ENCODE data around the gene SLC35B2.

SLC35B2 gene

DNA sequence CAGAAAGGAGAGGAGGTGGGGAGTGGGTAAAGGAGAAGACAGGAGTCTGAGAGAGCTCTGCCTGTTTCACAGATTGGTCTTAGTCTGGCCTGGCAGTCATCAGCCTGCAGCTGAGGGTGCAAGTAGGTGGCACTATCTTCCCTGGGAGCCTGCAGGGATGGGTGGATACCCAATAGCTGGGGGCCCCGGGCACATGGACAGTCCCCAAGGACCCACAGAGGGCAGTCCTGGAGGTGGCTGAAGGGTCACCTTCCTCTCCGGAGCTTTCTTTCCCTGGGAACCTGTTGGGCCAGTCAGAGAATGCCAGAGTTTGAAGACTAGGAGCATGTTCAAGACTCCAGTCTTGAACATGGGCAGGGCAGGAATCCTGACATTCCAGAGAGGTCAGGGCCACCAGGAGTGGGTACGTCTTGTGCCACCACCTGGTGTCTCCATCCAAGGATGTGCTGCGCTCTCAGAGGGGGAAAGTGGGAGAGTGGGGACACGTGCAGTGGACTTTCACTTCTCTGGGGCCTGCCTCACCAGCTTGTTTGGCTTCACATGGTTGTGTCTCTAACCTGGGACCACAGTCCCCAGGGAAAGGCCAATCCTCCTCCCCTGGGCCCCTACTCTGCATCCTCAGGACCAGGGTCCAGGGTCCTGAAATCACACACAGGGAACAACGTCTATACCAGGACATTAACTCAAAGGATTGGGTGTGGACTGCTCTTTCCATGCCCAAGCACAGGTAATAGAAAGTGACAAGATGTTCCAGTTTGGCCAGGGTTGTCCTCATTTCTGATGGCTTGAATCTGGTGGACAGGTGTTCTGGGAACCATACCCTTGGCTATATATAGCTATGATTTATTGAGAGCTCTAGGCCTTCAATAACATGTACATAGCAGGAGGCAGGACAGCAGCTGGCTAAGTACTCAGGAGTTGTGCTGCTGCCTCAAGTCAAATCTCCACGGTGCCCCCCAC lies 37.8 kb upstream of the SLC35B2 start:
- H3K9me3 Mint-ChIP-seq = no peaks in the 10 kb centered on the region
- peaks cover 7% of the 10 kb centered on the region for H3K4me1 Mint-ChIP-seq (ENCODE audit: low read depth)
- H3K4me3 Mint-ChIP-seq = no peak overlapping the region
- H3K36me3 Mint-ChIP-seq (ENCODE audit: low read depth) = peaks cover 8% of the 10 kb centered on the region
- no peak overlapping the region for H3K27ac Mint-ChIP-seq
- peaks cover 56% of the 10 kb centered on the region for H3K27me3 Mint-ChIP-seq (ENCODE audit: low read depth)

DNA sequence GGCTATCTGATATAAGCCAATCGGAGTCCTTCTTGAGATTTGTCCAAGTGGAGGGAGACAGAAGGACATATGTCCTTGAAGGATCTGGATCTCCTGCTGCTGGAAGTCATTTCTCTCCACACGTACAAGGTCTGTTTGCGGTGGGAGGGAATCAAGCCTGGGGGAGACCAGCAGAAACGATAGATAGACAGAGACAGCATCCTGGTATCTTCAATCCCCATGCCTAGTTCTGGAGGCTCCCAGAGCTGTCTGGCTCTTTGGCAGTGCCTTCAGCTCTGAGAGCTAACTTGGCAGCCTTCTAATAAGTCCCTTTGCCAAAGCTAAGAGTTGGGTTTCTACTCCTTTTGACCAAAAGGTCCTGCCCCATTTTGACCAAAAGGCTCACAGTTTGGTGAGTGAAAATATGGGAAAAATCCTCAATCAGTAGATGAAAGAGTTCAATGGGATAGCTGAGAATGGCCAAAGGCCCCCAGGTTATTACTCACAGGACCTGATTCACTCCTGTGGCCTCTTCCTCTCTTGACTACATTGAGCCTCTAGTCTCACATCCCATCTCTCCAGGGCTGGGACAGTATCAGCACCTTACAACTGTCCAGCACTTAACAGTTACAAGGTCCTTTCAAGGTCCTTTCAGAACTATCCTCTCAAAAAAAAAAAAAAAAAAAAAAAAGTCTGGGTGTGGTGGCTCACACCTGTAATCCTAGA lies 35.5 kb upstream of the SLC35B2 start:
- Mint-ChIP-seq H3K27ac (no peak overlapping the region), H3K27me3 (ENCODE audit: low read depth) (peaks cover 55% of the 10 kb centered on the region), H3K4me3 (no peak overlapping the region), H3K36me3 (ENCODE audit: low read depth) (peaks cover 2% of the 10 kb centered on the region), H3K4me1 (ENCODE audit: low read depth) (peaks cover 7% of the 10 kb centered on the region), H3K9me3 (no peaks in the 10 kb centered on the region)

DNA sequence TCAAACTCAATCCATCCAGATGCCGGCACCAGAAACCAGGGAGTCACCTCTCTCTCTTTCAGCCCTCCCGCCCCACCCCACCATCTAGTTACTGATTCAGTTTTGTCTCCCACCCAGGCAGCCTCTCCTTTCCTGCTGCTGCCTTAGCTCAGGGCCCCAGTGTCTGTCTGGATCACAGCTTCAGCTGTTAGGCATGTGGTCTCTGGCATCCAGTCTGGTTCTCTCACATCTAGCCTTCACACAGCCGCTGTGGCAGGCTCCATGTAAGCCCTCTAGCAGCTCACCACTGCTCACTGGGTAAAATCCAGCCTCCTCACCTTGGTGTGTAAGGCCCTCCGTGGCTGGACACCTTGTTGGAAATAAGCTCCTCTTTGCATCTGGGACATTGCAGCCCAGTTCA lies 34.5 kb upstream of the SLC35B2 start:
- peaks cover 57% of the 10 kb centered on the region for H3K27me3 Mint-ChIP-seq (ENCODE audit: low read depth)
- no peak overlapping the region for H3K27ac Mint-ChIP-seq
- peaks cover 4% of the 10 kb centered on the region for H3K4me1 Mint-ChIP-seq (ENCODE audit: low read depth)
- no peaks in the 10 kb centered on the region for H3K9me3 Mint-ChIP-seq
- H3K36me3 Mint-ChIP-seq (ENCODE audit: low read depth) = peaks cover 2% of the 10 kb centered on the region
- H3K4me3 Mint-ChIP-seq = no peak overlapping the region

DNA sequence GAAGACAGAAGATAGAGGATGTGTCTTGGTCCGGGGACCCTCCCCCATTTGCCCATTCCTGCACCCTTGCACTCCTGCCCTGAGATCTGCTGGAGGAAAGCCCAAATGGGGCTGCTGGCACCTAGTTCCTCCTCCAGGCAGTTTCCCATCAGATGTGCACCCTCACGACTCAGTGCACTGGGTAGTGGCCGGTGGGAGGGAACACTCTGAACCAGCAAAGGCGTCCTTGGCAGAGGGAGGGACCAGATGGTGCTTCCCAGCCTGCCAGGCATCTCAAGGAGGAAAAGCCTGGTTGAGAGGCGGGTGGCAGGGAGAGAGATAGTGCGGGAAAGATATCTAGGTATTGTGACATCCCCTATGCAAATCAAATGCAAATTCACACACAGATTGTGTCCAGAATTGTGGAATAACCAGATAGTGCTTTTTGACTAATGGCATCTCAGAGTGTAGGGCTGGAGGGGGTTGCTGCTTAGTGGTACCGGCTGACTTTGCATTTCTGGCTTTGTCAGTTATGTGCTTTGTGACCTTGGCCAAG lies 32.5 kb upstream of the SLC35B2 start:
- H3K27ac Mint-ChIP-seq = no peak overlapping the region
- no peak overlapping the region for H3K4me3 Mint-ChIP-seq
- no peaks in the 10 kb centered on the region for H3K4me1 Mint-ChIP-seq (ENCODE audit: low read depth)
- no peaks in the 10 kb centered on the region for H3K36me3 Mint-ChIP-seq (ENCODE audit: low read depth)
- no peaks in the 10 kb centered on the region for H3K9me3 Mint-ChIP-seq
- H3K27me3 Mint-ChIP-seq (ENCODE audit: low read depth) = peaks cover 51% of the 10 kb centered on the region

DNA sequence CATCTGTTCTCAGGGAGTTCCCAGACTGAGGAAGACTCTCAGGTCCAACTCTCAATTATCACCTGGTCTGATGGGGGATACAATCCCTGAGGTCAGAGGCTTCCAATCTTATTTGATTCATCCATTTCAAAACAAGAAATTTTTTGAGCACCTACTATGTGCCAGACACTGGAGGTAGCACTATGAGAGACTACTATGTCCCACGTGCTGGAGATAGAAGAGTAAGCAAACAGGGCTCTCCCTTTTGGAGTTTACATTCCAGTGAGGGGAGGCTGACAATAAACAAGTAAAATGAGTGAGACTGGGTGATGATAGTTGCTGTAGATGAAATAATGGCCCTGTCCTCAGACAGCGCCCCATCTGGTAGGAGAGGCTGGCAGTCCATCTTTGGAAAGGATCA lies 29.4 kb upstream of the SLC35B2 start:
- no peak overlapping the region for H3K4me3 Mint-ChIP-seq

DNA sequence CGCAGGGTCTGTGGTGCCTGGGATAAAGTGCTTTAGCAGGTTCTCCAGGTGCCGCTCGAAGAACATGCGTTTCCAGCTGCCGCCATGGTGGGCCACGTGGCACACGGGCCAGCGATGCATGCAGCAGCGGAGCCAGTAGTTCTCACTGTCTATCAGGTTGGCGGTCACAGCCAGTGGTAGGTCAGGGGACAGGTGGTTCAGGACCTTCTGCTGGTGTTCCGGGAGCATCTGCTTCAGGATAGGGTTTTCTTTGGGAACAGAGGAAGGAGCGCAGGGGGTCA lies 28.9 kb upstream of the SLC35B2 start:
- Mint-ChIP-seq H3K4me3 (no peak overlapping the region), H3K27ac (no peak overlapping the region), H3K27me3 (ENCODE audit: low read depth) (peaks cover 52% of the 10 kb centered on the region), H3K4me1 (ENCODE audit: low read depth) (no peaks in the 10 kb centered on the region), H3K36me3 (ENCODE audit: low read depth) (no peaks in the 10 kb centered on the region), H3K9me3 (no peaks in the 10 kb centered on the region)

More for the DNA sequence above, 29.4 kb upstream of the SLC35B2 start:
- Mint-ChIP-seq H3K27ac (no peak overlapping the region), H3K36me3 (ENCODE audit: low read depth) (no peaks in the 10 kb centered on the region), H3K27me3 (ENCODE audit: low read depth) (peaks cover 56% of the 10 kb centered on the region), H3K9me3 (no peaks in the 10 kb centered on the region), H3K4me1 (ENCODE audit: low read depth) (no peaks in the 10 kb centered on the region)

DNA sequence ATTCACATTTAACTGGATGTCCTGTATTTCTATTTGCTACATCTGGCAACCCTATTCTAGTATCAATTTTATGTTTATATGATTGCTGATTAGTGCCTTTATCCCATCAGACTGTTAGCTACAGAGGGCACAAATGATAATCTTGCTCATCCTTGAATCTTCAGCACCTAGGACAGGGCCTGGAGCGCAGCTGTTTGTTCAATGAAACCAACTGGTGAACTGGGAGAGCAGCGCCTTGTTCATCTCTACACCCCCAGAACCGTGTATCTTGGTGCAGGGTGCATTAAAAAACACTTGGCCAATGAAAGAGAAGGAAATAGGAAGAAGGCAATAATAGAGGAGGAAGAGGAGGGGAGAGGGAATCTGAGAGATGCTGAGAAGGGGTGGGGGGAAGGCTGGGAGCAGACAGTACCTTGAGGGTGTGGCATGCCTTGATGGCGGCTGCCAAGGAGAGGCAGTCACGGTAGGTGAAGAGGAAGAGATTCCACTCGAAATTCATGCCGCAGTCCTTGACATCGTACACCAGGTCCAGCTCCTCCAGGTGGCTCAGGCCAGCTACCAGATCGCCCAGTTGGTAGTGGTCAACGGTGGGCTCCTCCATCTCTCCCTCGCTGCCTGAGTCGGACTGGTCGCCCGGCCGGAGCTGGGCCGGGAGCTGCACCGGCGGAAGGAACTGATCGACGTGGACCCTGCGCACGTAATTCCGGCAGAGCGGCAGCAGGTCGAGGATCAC lies 28.4 kb upstream of the SLC35B2 start:
- peaks cover 52% of the 10 kb centered on the region for H3K27me3 Mint-ChIP-seq (ENCODE audit: low read depth)

DNA sequence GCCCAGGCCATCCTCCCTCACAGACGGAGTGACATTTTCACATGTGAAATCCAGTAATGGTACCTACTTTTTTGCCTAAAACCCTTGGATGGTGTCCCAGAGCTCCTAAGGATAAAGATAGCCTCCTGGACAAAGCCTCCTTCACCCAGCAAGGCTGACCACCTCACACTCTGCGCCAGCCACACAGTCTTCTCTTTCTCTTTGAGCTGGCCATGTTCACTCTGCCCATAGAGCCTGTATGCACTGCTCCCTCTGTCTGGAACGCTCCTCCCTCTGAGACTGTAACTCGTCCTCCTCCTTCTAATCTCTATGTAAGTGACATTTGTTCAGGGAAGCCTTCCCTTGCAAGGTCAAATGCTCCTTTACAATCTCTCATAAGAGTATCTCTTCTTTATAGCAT lies 27.5 kb upstream of the SLC35B2 start:
- peaks cover 50% of the 10 kb centered on the region for H3K27me3 Mint-ChIP-seq (ENCODE audit: low read depth)
- no peak overlapping the region for H3K4me3 Mint-ChIP-seq

More for the DNA sequence above, 28.4 kb upstream of the SLC35B2 start:
- no peaks in the 10 kb centered on the region for H3K36me3 Mint-ChIP-seq (ENCODE audit: low read depth)
- no peak overlapping the region for H3K4me3 Mint-ChIP-seq
- no peaks in the 10 kb centered on the region for H3K9me3 Mint-ChIP-seq
- H3K27ac Mint-ChIP-seq = no peak overlapping the region
- no peaks in the 10 kb centered on the region for H3K4me1 Mint-ChIP-seq (ENCODE audit: low read depth)

DNA sequence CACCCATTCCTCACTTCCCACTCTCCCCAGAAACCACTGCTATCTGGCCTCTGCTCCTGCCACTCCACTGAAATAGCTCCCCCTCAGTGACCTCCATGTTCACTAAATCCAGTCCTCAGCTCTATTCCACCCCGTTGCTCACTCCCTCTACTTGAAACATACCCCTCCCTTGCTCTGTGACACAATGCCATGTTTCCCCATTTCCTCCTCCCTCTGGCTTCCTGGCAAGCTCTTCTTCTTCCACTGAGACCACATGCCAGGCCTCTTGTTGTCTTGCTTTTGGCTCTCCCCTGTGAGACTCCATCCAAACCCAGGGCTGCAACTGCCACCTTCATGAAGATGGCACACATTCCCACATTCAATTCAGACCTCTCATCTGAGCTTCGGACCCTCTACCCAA lies 26.8 kb upstream of the SLC35B2 start:
- no peaks in the 10 kb centered on the region for H3K36me3 Mint-ChIP-seq (ENCODE audit: low read depth)
- H3K4me1 Mint-ChIP-seq (ENCODE audit: low read depth) = no peaks in the 10 kb centered on the region
- no peaks in the 10 kb centered on the region for H3K9me3 Mint-ChIP-seq
- no peak overlapping the region for H3K27ac Mint-ChIP-seq
- H3K4me3 Mint-ChIP-seq = no peak overlapping the region
- peaks cover 49% of the 10 kb centered on the region for H3K27me3 Mint-ChIP-seq (ENCODE audit: low read depth)

More for the DNA sequence above, 27.5 kb upstream of the SLC35B2 start:
- no peaks in the 10 kb centered on the region for H3K4me1 Mint-ChIP-seq (ENCODE audit: low read depth)
- no peak overlapping the region for H3K27ac Mint-ChIP-seq
- H3K36me3 Mint-ChIP-seq (ENCODE audit: low read depth) = no peaks in the 10 kb centered on the region
- no peaks in the 10 kb centered on the region for H3K9me3 Mint-ChIP-seq

DNA sequence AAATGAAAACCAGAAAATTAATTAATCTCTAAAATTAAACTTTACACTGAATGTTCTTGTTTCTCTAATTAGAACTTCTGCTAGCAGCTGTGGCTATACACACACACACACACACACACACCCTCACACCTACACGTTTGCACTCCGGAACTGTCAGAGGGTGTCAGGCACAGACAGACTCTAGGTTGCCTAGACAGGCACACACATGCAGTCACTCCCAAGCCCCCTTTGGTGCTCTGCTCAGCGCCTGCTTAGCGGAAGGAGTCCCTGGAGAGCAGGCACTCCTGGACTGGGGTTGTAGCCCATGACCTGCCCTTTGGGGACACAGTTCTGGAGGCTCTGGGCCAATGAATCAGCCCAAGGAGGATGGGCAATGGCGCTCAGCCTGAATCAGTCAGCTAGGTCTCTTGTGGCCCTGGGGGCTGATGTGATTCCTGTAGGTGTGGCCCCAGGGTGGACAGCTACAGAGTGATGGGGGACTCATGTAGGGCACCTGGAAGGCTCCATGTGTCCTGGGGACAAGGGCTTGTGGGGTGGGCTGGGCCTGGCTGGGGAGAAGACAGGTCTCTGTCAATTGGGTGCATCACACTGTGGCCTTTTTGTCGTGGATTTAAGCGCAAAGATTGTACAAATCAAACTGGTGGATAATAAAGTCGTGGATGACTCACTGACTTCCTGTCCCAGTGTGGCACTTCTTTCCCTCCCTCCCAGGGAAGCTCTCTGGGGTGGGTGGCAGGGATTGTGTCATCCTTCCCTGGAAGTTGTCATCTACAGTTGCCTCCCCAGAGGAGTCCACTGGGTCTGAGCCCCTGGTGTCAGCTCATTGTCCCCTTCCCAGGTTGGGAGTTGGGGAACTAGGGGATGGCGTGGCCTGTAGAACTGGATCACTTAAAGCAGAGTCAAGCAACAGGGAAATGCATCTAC lies 21.7 kb upstream of the SLC35B2 start:
- Mint-ChIP-seq H3K4me3 (no peak overlapping the region), H3K27me3 (ENCODE audit: low read depth) (peaks cover 50% of the 10 kb centered on the region), H3K36me3 (ENCODE audit: low read depth) (no peaks in the 10 kb centered on the region), H3K9me3 (no peaks in the 10 kb centered on the region), H3K4me1 (ENCODE audit: low read depth) (no peaks in the 10 kb centered on the region), H3K27ac (no peak overlapping the region)

DNA sequence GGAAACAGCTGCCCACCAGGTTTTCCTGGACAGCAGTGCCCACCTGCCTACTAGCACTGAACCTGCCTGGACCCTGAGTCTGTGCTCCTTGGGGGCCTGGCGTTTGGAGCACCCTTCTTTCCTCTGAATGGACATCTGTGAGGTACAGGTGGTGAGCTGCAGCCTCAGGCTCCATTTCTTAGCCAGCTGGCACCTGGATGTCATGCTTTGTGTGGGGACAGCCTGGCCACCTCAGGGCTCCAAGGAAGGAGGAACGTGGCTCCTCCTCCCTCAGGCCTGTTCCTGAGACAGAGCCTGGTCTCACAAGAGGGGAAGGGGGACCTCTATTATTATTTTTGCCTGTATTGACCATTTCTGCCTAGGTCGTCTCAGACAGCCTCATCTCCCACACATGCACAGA lies 21.0 kb upstream of the SLC35B2 start:
- no peak overlapping the region for H3K4me3 Mint-ChIP-seq
- no peaks in the 10 kb centered on the region for H3K4me1 Mint-ChIP-seq (ENCODE audit: low read depth)
- H3K27ac Mint-ChIP-seq = no peak overlapping the region
- peaks cover 49% of the 10 kb centered on the region for H3K27me3 Mint-ChIP-seq (ENCODE audit: low read depth)
- no peaks in the 10 kb centered on the region for H3K36me3 Mint-ChIP-seq (ENCODE audit: low read depth)
- H3K9me3 Mint-ChIP-seq = no peaks in the 10 kb centered on the region

DNA sequence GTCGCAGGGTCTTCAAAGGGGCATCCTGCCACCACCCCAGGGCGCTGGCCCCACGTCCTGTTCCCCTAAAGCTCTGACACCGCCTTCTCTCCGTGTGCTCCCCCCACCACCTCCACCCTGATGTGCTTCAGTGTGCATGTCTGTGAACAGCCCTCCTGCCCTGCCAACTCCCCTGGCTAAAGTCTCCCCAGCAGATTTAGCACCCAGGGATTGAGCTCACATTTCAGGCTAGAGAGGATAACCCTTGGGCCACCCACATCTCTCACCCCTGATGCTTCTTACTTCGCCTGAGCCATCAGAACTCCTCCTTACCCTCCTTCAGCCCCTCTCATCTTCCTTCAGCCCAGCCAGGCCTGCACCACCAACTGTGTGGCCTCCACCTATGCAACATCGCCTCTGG lies 20.4 kb upstream of the SLC35B2 start:
- H3K36me3 Mint-ChIP-seq (ENCODE audit: low read depth) = no peaks in the 10 kb centered on the region
- no peak overlapping the region for H3K4me3 Mint-ChIP-seq
- H3K9me3 Mint-ChIP-seq = no peaks in the 10 kb centered on the region
- no peaks in the 10 kb centered on the region for H3K4me1 Mint-ChIP-seq (ENCODE audit: low read depth)
- H3K27ac Mint-ChIP-seq = no peak overlapping the region
- H3K27me3 Mint-ChIP-seq (ENCODE audit: low read depth) = peaks cover 51% of the 10 kb centered on the region

DNA sequence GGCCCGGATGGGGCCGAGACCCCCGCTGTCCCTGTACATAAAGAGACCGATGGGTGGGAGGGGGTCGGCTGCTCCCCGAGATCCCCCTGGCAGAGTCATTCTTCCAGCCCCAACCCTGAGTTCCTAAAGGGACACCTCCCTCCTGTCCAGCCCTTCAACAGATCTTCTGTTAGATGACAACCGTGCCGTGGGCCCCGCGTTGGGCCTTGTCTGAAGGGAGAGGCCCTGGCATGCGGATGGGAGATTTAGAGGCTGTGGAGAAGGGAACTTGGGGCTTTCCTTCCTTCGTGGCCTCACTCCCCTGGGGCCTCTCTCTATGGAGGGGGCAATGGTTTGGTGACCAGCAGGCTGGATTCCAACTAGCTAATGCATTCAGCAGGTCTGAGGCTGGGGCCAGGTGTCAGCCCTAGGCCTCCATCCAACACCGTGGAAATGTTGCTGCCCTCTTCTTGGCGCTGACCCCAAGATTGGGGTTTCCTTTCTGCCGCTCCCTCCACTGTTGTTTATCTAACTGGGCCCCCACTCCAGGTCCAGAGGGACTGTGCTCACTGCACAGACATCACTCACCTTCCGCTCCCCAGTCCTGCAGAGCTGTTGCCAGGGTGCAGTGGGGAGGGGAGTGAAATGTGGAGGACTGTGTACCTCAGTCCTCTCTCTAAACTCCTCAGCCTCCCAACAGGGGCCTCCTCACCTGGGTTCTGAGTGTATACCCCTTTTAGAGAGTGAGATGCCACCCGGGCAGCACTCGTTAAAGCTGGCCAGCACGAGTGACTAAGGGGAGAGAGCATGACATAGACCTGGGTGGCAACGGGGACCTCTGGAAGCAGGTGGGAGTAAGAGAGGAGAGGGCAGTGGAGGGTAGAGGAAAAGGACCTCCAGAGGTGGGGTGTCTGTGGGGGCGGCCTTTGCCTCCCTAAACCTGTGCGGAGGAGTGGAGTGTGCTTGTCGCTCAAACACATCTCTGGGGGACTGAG lies 19.6 kb upstream of the SLC35B2 start:
- H3K27ac Mint-ChIP-seq = no peak overlapping the region

More for the DNA sequence above, 19.6 kb upstream of the SLC35B2 start:
- H3K36me3 Mint-ChIP-seq (ENCODE audit: low read depth) = no peaks in the 10 kb centered on the region
- no peaks in the 10 kb centered on the region for H3K4me1 Mint-ChIP-seq (ENCODE audit: low read depth)
- H3K27me3 Mint-ChIP-seq (ENCODE audit: low read depth) = peaks cover 59% of the 10 kb centered on the region
- no peak overlapping the region for H3K4me3 Mint-ChIP-seq
- no peaks in the 10 kb centered on the region for H3K9me3 Mint-ChIP-seq

Data from T-helper 1 cell treated with Interleukin-12 subunit alpha and Interleukin-12 subunit beta and Interleukin-4 antibody, amounts not matched to agents 30 μg/mL and 1 μg/mL, for 36 hours (primary cell).